Posterior vena cava (tissue), 2 donors: ENCODE measurements around the gene GLS. TPM values are rescaled to one million over a fixed set of nuclear protein-coding genes. Genes with fewer than 3 reads are reported as not detected.
"Not testable (repeated sequence)": the region's sequence is repeated elsewhere in the genome, so short reads cannot be mapped to it uniquely, and the experiment has no call there.

Experiments used
- DNase-seq: peaks from one replicate; pipeline ENCODE4 v3.0.0-alpha.2; 2020; ENCODE audit warnings: low spot score
- intact Hi-C, 2 donors: fragments of 100-400 bp; cut with DNase I; formaldehyde crosslinking; loops; one replicate each; pipeline versions ENCODE4 v1.14.1 to v1.14.2; 2022 to 2023
- total RNA-seq, 2 donors: library from RNA; stranded (reverse); fragmentation: NEBNext Ultra II Directional; extraction: Animal tissue kit (Norgen Biotek cat#: 25700); gene quantifications; one replicate each; pipeline ENCODE4 v1.2.1, GENCODE V29; 2021
- donor health status: DM: yes; HTN: yes; CAD: no.
- donor health status: DM: yes; HTN: yes; CAD: no.

The GLS gene
- total RNA-seq, 2 donors from 2014 or later, result 231 to 237 TPM

DNA sequence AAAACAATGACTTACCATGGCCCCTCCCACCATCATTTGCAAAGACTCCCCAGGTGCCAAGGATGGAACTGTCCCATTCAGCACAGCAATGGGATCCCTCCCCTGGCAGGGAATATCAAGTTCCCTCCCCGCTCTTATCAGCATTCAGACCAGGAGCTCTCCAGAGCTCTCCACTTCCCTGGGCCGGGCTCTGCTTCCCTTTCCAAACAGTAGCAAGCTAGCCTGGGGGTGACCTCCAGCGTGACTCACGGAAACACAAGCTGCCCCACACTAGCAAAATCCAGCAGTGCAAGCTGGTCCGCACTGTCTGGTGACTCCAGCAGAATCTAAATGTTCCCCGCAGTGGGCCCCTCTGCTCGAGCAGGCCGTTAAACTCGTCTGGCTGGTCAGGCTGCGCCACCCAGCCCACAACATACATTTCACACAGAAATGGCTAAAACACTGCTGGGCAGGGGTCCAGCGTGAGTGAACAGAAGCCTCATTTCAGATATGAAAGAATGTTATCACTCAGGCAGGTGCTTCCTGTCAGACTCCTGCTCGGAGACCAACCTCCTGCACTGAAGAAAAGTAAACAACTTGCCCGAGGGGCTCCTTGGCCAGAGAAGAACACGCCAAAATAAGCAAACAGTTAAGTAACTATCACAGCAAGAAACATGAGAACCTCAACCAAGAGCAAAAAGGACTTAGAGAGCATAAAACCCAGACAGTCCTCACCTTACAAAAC lies 99.4 kb downstream of the GLS start:
- intact Hi-C loops, result no loop called here
- DNase-seq, result no peak

GRCh38 chr2:190980630-190981209 lies 100.1 kb downstream of the GLS start:
- intact Hi-C loops, result no loop called here
- DNase-seq, result no peak

DNA sequence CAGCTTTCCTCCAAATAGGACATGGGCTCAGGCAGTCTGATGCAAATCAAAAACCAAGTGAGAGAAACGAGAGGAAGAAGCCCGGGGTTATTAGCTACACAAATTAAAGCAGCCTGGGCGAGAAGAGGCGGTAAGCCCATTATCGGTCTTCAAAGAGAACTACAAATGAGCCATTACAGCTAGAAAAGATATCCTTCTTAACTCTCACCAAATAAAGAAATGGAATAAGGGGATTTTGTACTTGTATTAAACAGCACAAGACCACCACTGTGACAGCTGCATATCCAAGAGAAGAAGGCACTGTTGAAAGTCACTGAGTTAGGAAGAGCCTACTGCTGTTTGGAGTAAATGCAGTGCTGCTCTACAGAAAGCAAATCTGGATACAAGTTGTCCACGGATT lies 100.7 kb downstream of the GLS start:
- intact Hi-C loops, result no loop called here
- DNase-seq, result no peak

DNA sequence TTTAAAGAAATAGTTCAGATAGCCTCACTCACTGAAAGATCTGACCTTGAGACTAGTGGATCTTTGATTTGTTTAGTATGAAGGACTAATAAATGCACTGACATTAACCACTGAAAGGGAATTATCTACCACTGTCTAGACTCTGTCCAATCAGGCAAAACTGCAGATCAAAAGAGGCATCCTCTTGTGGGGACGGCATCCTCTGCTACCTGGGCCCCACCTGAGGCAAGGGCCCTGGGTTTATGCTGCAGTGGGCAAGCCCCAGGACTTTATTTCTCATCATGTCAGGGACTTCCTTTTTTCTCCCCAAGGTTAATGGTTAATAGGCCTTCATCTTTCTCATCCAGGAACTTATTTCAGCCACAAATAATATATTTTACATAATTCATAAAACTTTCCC lies 101.1 kb downstream of the GLS start:
- intact Hi-C loops, result no loop called here
- no peak for DNase-seq

GRCh38 chr2:190982262-190983034 lies 101.8 kb downstream of the GLS start:
- no peak for DNase-seq

GRCh38 chr2:190984595-190984994 lies 104.0 kb downstream of the GLS start:
- no peak for DNase-seq
- intact Hi-C loops, result no loop called here

More at GRCh38 chr2:190982262-190983034, 101.8 kb downstream of the GLS start:
- intact Hi-C loops, result no loop called here

DNA sequence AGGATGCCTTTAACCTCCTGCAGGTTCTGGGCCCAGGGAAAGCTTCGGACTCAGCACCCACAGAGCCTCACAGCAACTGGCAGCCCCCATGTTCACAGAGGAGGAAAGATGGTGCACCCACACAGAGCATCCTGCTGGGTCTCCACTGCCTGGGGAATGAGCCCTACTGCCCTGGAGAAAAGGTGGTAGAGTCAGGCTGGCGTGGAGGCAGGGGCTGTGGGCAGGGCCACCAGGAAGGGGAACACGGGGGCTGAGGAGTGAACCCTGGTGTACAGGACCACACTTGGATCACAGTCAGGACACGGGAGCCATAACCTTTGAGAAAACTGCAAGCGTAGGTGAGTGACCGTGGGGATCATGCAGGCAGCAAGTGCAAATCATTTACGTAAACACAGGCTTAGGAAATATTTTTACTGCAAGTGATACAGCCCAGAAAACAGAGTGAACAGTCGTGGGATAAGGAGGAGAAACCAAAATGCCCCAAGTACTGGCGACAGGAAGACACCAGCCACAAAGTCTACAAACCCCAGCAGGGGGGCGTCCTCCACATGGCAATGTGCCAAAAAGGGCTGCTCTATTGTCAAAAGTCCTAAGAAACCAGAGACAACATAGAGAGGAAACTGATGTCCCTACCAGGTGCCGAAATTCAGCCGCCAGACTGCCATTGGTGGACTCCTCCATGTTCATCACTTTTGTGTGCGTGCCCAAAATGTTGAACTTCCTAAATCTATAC lies 105.8 kb downstream of the GLS start:
- intact Hi-C loops, result no loop called here
- DNase-seq, result no peak

GRCh38 chr2:190987116-190987515 lies 106.5 kb downstream of the GLS start:
- intact Hi-C loops, result loop anchor here in 1 of 2 donors (1.0 kb wide), 1 partner anchor 22 kb away; no protein-coding TSS in a partner anchor
- no peak for DNase-seq

- DNase-seq, result no peak
- intact Hi-C loops, result loop anchor here in 1 of 2 donors (1.0 kb wide), 1 partner anchor 23 kb away; no protein-coding TSS in a partner anchor
Measured at GRCh38 chr2:190987938-190988337, 107.3 kb downstream of the GLS start.

GRCh38 chr2:190988910-190989309 lies 108.3 kb downstream of the GLS start:
- intact Hi-C loops, result no loop called here
- DNase-seq, result no peak

DNA sequence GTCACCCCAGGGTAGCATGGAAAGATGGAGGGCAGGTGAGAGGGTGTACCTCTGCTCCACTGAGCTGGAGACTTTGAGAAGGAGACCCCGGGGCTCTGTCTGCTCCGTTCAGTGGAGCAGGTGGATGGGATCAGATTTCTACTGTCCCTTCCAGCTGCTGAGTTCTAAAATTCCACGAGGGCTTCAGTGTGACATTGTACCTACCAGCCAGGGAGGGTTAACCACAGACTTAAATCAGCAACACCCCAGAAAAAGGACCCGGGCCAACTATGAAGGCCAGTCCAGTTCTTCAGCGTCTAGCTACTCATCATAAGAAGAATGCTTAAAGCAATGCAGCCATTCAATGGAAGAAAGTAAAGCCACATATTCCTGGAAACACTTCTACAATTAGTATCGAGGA lies 109.5 kb downstream of the GLS start:
- DNase-seq, result no peak
- intact Hi-C loops, result no loop called here

GRCh38 chr2:190993292-190993643 lies 112.6 kb downstream of the GLS start:
- DNase-seq, result no peak
- intact Hi-C loops, result no loop called here

DNA sequence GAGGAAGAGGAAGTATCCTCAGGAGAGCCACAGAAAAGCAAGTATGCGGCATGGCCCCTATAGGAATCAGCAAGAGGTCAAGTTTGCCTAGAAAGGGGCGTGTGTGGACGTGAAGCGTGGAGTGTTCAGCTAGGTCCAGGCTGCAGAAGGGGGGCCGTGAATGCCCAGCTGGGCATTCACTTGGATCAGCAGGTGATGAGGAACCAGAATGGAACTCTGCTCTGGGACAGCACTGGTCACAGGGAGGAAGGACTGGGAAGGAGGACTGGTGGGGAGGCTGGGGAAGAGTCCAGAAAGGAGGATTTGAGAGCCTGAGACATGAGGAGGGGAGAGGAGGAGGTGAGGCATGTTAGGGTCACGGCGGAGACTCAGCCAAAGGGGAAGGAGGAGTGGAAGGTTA lies 113.5 kb downstream of the GLS start:
- DNase-seq, result no peak
- intact Hi-C loops, result no loop called here

GRCh38 chr2:190995315-190995714 lies 114.7 kb downstream of the GLS start:
- intact Hi-C loops, result not testable (repeated sequence)

GRCh38 chr2:190996338-190996946 lies 115.8 kb downstream of the GLS start:
- intact Hi-C loops, result no loop called here
- DNase-seq, result no peak

More at GRCh38 chr2:190995315-190995714, 114.7 kb downstream of the GLS start:
- DNase-seq, result not testable (repeated sequence)

GRCh38 chr2:190996947-190997346 lies 116.3 kb downstream of the GLS start:
- intact Hi-C loops, result no loop called here

GRCh38 chr2:190997526-190998113 lies 117.0 kb downstream of the GLS start:
- no peak for DNase-seq
- intact Hi-C loops, result no loop called here

More at GRCh38 chr2:190996947-190997346, 116.3 kb downstream of the GLS start:
- no peak for DNase-seq

GRCh38 chr2:190999058-190999457 lies 118.4 kb downstream of the GLS start:
- DNase-seq, result no peak
- intact Hi-C loops, result no loop called here
